ENCODE measurements around the gene SPANXD.

DNA sequence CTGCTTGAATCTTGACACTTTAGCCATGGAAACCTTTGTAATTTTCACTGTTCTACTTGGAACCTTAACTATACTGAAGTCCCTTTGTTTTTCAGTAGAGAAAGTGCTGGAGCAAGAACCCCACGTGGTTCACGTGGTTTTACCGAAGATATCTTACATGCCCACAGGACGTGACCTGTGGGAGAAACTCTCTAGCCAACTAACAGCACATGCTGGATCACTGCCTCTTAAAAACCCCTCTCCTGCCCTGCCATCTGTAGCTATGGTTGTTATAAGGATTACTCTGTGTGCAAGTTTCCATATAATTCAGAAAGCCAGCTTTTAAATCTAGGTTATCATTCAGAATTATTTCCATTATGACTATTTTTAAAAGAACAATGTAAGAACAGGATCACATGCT is 30.2 kb downstream of the SPANXD start:
- TF ChIP-seq, protein P1, sequence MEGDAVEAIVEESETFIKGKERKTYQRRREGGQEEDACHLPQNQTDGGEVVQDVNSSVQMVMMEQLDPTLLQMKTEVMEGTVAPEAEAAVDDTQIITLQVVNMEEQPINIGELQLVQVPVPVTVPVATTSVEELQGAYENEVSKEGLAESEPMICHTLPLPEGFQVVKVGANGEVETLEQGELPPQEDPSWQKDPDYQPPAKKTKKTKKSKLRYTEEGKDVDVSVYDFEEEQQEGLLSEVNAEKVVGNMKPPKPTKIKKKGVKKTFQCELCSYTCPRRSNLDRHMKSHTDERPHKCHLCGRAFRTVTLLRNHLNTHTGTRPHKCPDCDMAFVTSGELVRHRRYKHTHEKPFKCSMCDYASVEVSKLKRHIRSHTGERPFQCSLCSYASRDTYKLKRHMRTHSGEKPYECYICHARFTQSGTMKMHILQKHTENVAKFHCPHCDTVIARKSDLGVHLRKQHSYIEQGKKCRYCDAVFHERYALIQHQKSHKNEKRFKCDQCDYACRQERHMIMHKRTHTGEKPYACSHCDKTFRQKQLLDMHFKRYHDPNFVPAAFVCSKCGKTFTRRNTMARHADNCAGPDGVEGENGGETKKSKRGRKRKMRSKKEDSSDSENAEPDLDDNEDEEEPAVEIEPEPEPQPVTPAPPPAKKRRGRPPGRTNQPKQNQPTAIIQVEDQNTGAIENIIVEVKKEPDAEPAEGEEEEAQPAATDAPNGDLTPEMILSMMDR (IDR thresholded peaks at IDR 0.05; ENCODE audit: low read length): no peak
- no peak for TF ChIP-seq EZH2phosphoT487 (IDR thresholded peaks at IDR 0.05; ENCODE audit: low read length)

Data from MM.1S (cell line).